Stimulated activated CD8-positive, alpha-beta memory T cell treated with anti-CD3 and anti-CD28 coated beads, Interleukin-15, amount 100 ng/mL, for 1 hour (primary cell): ENCODE measurements around the gene SMIM21.

Experiments used
- DNase-seq: peaks from one replicate; pipeline ENCODE4 v3.0.0-alpha.2; 2020; ENCODE audit warnings: low read depth

SMIM21 gene

GRCh38 chr18:75376004-75376403 lies 51.5 kb downstream of the SMIM21 start:
- DNase-seq = no peak

- no peak for DNase-seq
These were observed 52.2 kb downstream of the SMIM21 start for GRCh38 chr18:75375341-75375740.

GRCh38 chr18:75374466-75374865 lies 53.0 kb downstream of the SMIM21 start:
- no peak for DNase-seq

- DNase-seq = no peak
These were observed 58.3 kb downstream of the SMIM21 start for GRCh38 chr18:75369026-75369721.

- no peak for DNase-seq
These were observed 61.7 kb downstream of the SMIM21 start for GRCh38 chr18:75365837-75366236.

- no peak for DNase-seq
These were observed 62.3 kb downstream of the SMIM21 start for GRCh38 chr18:75365254-75365629.

- DNase-seq = no peak
These were observed 62.8 kb downstream of the SMIM21 start for GRCh38 chr18:75364512-75365253.

- DNase-seq = no peak
These were observed 63.9 kb downstream of the SMIM21 start for GRCh38 chr18:75363446-75364225.

- DNase-seq = no peak
These were observed 65.1 kb downstream of the SMIM21 start for GRCh38 chr18:75362435-75362834.

- DNase-seq = no peak
These were observed 66.6 kb downstream of the SMIM21 start for GRCh38 chr18:75360941-75361340.

- DNase-seq = no peak
These were observed 67.3 kb downstream of the SMIM21 start for GRCh38 chr18:75360215-75360614.
